Measurements from ENCODE around the gene RASSF4.

DNA sequence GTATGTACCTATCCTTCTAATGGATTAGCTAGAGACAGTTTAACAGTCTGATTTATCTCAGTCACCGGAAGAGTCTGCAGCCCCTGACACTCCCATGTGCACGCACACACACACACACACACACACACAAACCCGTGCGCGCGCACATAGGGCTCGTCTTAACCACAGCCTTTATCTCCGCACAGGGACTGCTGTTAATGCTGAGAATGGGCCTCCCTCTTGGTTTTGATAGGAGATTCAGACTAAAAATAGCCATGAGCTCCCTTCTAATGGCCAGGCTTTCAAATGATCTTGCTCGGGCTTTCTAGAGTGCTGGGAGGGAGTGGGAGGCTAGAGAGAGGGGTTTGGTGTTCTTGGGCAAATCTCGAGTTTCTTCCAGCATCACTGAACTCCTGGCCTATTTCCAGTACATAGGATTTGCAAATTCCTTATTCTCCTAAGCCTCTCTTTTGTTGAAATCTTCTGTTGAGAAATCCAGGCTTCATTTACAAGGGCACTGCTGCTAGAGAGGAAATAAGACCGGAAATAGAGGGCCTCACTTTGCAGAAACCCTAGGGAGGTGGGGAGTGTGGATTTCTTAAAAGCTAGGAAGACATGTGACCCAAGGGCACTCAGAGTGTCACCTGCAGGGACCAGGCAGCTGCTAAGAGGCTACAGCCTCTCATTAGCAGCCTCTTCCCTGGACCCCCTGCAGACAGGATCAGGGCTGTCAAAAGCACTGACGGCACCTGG lies 46.1 kb upstream of the RASSF4 start:
- TF ChIP-seq POLR2A (IDR thresholded peaks at IDR 0.05; ENCODE audit: low read depth) (no peak), POLR2AphosphoS5 (IDR thresholded peaks at IDR 0.05) (no peak), EP300 (IDR thresholded peaks at IDR 0.05) (no peak)
- TF ChIP-seq, protein P1, sequence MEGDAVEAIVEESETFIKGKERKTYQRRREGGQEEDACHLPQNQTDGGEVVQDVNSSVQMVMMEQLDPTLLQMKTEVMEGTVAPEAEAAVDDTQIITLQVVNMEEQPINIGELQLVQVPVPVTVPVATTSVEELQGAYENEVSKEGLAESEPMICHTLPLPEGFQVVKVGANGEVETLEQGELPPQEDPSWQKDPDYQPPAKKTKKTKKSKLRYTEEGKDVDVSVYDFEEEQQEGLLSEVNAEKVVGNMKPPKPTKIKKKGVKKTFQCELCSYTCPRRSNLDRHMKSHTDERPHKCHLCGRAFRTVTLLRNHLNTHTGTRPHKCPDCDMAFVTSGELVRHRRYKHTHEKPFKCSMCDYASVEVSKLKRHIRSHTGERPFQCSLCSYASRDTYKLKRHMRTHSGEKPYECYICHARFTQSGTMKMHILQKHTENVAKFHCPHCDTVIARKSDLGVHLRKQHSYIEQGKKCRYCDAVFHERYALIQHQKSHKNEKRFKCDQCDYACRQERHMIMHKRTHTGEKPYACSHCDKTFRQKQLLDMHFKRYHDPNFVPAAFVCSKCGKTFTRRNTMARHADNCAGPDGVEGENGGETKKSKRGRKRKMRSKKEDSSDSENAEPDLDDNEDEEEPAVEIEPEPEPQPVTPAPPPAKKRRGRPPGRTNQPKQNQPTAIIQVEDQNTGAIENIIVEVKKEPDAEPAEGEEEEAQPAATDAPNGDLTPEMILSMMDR (IDR thresholded peaks at IDR 0.05), result no peak
